Stimulated activated CD8-positive, alpha-beta memory T cell treated with anti-CD3 and anti-CD28 coated beads, Interleukin-4, amount 100 ng/mL, for 48 hours (primary cell): ENCODE results near the gene ZFP3.
"Not testable (repeated sequence)": the region's sequence is repeated elsewhere in the genome, so short reads cannot be mapped to it uniquely, and the experiment has no call there.

ENCODE experiments used
- DNase-seq: peaks from one replicate; pipeline ENCODE4 v3.0.0-alpha.2; 2020

Gene ZFP3

GRCh38 chr17:5139458-5139732 lies 61.1 kb downstream of the ZFP3 start:
- DNase-seq = no peak

- DNase-seq = not testable (repeated sequence)
Observed at GRCh38 chr17:5142877-5143276, 64.6 kb downstream of the ZFP3 start.
